ENCODE data around the gene CEPT1. TPM values are rescaled to one million over a fixed set of nuclear protein-coding genes. Genes with fewer than 3 reads are reported as not detected.
"Not testable (repeated sequence)": the region's sequence is repeated elsewhere in the genome, so short reads cannot be mapped to it uniquely, and the experiment has no call there.

CEPT1 gene
- 10 to 100 TPM; 23.1 to 30.4 (median 28.4) TPM for total RNA-seq

- Histone ChIP-seq H3K36me3 (peaks cover 0 to 20% of the 10 kb centered on the region in 2 donors), H3K27me3 (no peaks in the 10 kb centered on the region), H3K4me1 (peaks cover 0 to 48% (median 16%) of the 10 kb centered on the region in 3 donors), H3K27ac (peak within 1 kb of the TSS; percentile 87 to 96 (median 94)), H3K9me3 (no peaks in the 10 kb centered on the region), H3K4me3 (peak within 1 kb of the TSS; percentile 81 to 86)
- WGBS, 2 donors (ENCODE audit: low coverage in 1 of 2): no CpG with 5 or more reads among the region's 68 CpGs
- TF ChIP-seq CTCF (IDR thresholded peaks at IDR 0.05) (no peak), EP300 (IDR thresholded peaks at IDR 0.05) (no peak), POLR2AphosphoS5 (IDR thresholded peaks at IDR 0.05) (peak; percentile 48), POLR2A (IDR thresholded peaks at IDR 0.05) (peak in 1 of 2 donors; percentile 67)
- peak; percentile 92 for ATAC-seq
These were observed at the start of gene CEPT1, which contains the start of gene DRAM2 for GRCh38 chr1:111139956-111140679. Gene CEPT1 (plus strand): TSS chr1:111140223. CDS start chr1:111147715, 7,492 bp downstream. Gene DRAM2 (minus strand): TSS chr1:111140093. CDS start chr1:111131554, 8,539 bp downstream.

- H3K4me1 ChIP-seq, H3K36me3 ChIP-seq, H3K27ac ChIP-seq, ATAC-seq, H3K4me3 ChIP-seq, H3K27me3 ChIP-seq: not testable (repeated sequence)
- peaks cover 0 to 70% (median 0%) of the 10 kb centered on the region in 3 donors for H3K9me3 ChIP-seq
- 79 to 100% methylated on average over 2 to 3 of the region's 3 CpGs for WGBS, 2 donors (ENCODE audit: low coverage in 1 of 2)
These were observed 44.6 kb upstream of the CEPT1 start for GRCh38 chr1:111095421-111095820.

- H3K27ac ChIP-seq: no peak overlapping the region
- H3K4me1 ChIP-seq: no peaks in the 10 kb centered on the region
- H3K9me3 ChIP-seq: peaks cover 0 to 91% (median 0%) of the 10 kb centered on the region in 3 donors
- ATAC-seq: no peak
- WGBS, 2 donors (ENCODE audit: low coverage in 1 of 2): 86 to 88% methylated on average over 1 of the region's 2 CpGs
- H3K27me3 ChIP-seq: no peaks in the 10 kb centered on the region
- no peak overlapping the region for H3K4me3 ChIP-seq
- H3K36me3 ChIP-seq: no peaks in the 10 kb centered on the region
- TF ChIP-seq POLR2AphosphoS5 (IDR thresholded peaks at IDR 0.05) (no peak), CTCF (IDR thresholded peaks at IDR 0.05) (no peak), EP300 (IDR thresholded peaks at IDR 0.05) (no peak), POLR2A (IDR thresholded peaks at IDR 0.05) (no peak)
These were observed 42.5 kb upstream of the CEPT1 start for GRCh38 chr1:111097356-111098099.

GRCh38 chr1:111099289-111099688 lies 40.7 kb upstream of the CEPT1 start:
- Histone ChIP-seq H3K4me1 (no peaks in the 10 kb centered on the region), H3K9me3 (peaks cover 0 to 80% (median 0%) of the 10 kb centered on the region in 3 donors), H3K36me3 (no peaks in the 10 kb centered on the region), H3K27ac (no peak overlapping the region), H3K4me3 (no peak overlapping the region), H3K27me3 (no peaks in the 10 kb centered on the region)
- no peak for TF ChIP-seq POLR2A (IDR thresholded peaks at IDR 0.05)
- no peak for TF ChIP-seq EP300 (IDR thresholded peaks at IDR 0.05)
- TF ChIP-seq CTCF (IDR thresholded peaks at IDR 0.05): no peak
- TF ChIP-seq POLR2AphosphoS5 (IDR thresholded peaks at IDR 0.05): no peak
- 77% methylated on average over 1 of the region's 1 CpG; no CpG with 5 or more reads in 1 of the 2 donors for WGBS, 2 donors (ENCODE audit: low coverage in 1 of 2)
- no peak for ATAC-seq

- no peak for ATAC-seq
- TF ChIP-seq CTCF (IDR thresholded peaks at IDR 0.05): no peak
- no peak for TF ChIP-seq EP300 (IDR thresholded peaks at IDR 0.05)
- TF ChIP-seq POLR2A (IDR thresholded peaks at IDR 0.05): no peak
- no peak for TF ChIP-seq POLR2AphosphoS5 (IDR thresholded peaks at IDR 0.05)
- Histone ChIP-seq H3K36me3 (no peaks in the 10 kb centered on the region), H3K27ac (no peak overlapping the region), H3K9me3 (peaks cover 0 to 55% (median 0%) of the 10 kb centered on the region in 3 donors), H3K4me3 (no peak overlapping the region), H3K4me1 (no peaks in the 10 kb centered on the region), H3K27me3 (no peaks in the 10 kb centered on the region)
- 82 to 100% methylated on average over 2 of the region's 5 CpGs for WGBS, 2 donors (ENCODE audit: low coverage in 1 of 2)
These were observed 38.0 kb upstream of the CEPT1 start for GRCh38 chr1:111101854-111102642.

Measured in gastroesophageal sphincter (tissue), 4 donors.